NOMO-1 (cell line): ENCODE measurements around the gene PVALB.

ENCODE experiments used
- DNase-seq, 2 experiments: peaks; one replicate each; lab custom pipeline; 2025; ENCODE audit not compliant: unreplicated experiment in 2 of 2; lab: John Stamatoyannopoulos, UW

Gene PVALB

GRCh38 chr22:36815558-36816338, 1.1 kb downstream of the PVALB start:
- no peak for DNase-seq

- no peak for DNase-seq
Observed at GRCh38 chr22:36814801-36815200, 2.0 kb downstream of the PVALB start.

GRCh38 chr22:36811094-36811800, 5.6 kb downstream of the PVALB start:
- no peak for DNase-seq

GRCh38 chr22:36809351-36809750, 7.5 kb downstream of the PVALB start:
- DNase-seq, result no peak

- DNase-seq, result no peak
Observed at GRCh38 chr22:36808721-36809344, 8.0 kb downstream of the PVALB start.

- DNase-seq, result no peak
Observed at GRCh38 chr22:36807627-36808026, 9.2 kb downstream of the PVALB start.

- no peak for DNase-seq
Observed at GRCh38 chr22:36806835-36807234, 10.0 kb downstream of the PVALB start.

- no peak for DNase-seq
Observed at GRCh38 chr22:36803358-36803757, 13.5 kb downstream of the PVALB start.

- DNase-seq, result no peak
Observed at GRCh38 chr22:36798674-36799066, 18.2 kb downstream of the PVALB start.

- DNase-seq, result no peak
Observed at GRCh38 chr22:36797911-36798673, 18.7 kb downstream of the PVALB start.

GRCh38 chr22:36797374-36797773, 19.5 kb downstream of the PVALB start:
- no peak for DNase-seq

- no peak for DNase-seq
Observed at GRCh38 chr22:36796552-36797175, 20.2 kb downstream of the PVALB start.

GRCh38 chr22:36795633-36796032, 21.2 kb downstream of the PVALB start:
- DNase-seq, result no peak

- DNase-seq, result no peak
Observed at GRCh38 chr22:36790648-36791047, 26.2 kb downstream of the PVALB start.

GRCh38 chr22:36787204-36787988, 29.4 kb downstream of the PVALB start:
- peak in 1 of 2 experiments; percentile 31 for DNase-seq

- no peak for DNase-seq
Observed at GRCh38 chr22:36783743-36784142, 33.1 kb downstream of the PVALB start.

GRCh38 chr22:36781656-36782627, 34.9 kb downstream of the PVALB start:
- DNase-seq, result peak; percentile 84 to 85

- no peak for DNase-seq
Observed at GRCh38 chr22:36778020-36778419, 38.8 kb downstream of the PVALB start.

- DNase-seq, result no peak
Observed at GRCh38 chr22:36776722-36777121, 40.1 kb downstream of the PVALB start.
